ENCODE results near the gene FEV.
A peak's percentile ranks its signal among the peaks of the same experiment; 100 is the strongest.

FEV gene

DNA sequence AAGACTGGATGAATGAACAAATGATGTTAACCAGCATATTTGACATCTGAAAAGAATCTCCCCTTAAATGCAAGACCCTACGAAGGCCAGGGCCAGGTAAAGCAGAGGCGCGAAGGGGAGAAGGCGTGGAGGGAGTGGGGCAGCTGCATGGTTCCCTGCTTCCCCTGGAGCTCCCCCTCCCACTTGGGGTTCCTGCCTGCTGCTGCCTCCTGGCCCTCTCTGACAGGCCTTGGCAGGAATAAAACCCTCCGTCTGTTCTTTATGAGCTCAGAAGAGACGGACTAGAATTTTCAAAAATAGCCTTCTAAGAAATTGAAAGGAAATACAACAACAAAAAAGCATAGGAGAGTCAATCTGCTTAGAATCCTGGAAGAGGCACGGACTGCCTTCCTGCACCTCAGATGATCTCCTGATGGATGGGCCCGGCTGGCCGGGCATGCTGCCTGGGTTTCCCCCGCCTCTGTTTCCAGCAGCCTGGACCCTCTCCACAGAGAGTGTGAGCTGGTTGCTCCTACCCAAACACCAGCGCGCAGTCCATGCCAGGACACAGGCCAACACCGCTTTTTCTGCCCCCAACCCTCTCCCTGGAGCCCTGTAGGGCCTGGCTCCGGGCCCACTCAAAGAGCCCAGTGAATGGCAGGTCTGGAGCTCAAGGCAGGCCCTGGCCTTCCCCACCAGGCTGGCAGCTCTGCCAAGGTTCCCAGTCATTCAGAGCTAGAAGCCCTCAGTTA is 32.4 kb upstream of the FEV start:
- no peak for DNase-seq (ENCODE audit: low read depth)

- no peak for DNase-seq (ENCODE audit: low read depth)
Measured at GRCh38 chr2:219016721-219017120, 31.7 kb upstream of the FEV start.

GRCh38 chr2:219010873-219011272 is 25.9 kb upstream of the FEV start:
- no peak for DNase-seq (ENCODE audit: low read depth)

- DNase-seq (ENCODE audit: low read depth) = no peak
Measured at GRCh38 chr2:219010162-219010756, 25.3 kb upstream of the FEV start.

DNA sequence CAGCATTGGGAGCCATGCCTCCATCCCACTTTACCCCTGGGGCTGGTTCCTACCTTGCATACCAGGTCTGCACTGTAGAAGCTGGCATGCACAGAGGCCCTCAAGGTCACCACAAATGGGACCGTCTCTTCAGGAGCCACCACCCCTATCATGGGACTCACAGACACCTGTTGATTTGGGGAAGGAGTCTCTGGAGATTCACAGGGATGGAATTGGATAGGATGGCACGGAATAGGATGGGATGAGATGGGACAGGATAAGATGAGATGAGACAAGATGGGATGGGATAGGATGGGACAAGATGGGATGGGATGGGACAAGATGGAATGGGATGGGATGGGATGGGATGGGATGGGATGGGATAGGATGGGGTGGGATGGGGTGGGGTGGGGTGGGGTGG is 24.3 kb upstream of the FEV start:
- no peak for DNase-seq (ENCODE audit: low read depth)

- DNase-seq (ENCODE audit: low read depth) = no peak
Measured at GRCh38 chr2:219003979-219004378, 19.0 kb upstream of the FEV start.

GRCh38 chr2:219003267-219003634 is 18.3 kb upstream of the FEV start:
- DNase-seq (ENCODE audit: low read depth) = no peak

- DNase-seq (ENCODE audit: low read depth) = no peak
Measured at GRCh38 chr2:219002395-219003266, 17.6 kb upstream of the FEV start.

DNA sequence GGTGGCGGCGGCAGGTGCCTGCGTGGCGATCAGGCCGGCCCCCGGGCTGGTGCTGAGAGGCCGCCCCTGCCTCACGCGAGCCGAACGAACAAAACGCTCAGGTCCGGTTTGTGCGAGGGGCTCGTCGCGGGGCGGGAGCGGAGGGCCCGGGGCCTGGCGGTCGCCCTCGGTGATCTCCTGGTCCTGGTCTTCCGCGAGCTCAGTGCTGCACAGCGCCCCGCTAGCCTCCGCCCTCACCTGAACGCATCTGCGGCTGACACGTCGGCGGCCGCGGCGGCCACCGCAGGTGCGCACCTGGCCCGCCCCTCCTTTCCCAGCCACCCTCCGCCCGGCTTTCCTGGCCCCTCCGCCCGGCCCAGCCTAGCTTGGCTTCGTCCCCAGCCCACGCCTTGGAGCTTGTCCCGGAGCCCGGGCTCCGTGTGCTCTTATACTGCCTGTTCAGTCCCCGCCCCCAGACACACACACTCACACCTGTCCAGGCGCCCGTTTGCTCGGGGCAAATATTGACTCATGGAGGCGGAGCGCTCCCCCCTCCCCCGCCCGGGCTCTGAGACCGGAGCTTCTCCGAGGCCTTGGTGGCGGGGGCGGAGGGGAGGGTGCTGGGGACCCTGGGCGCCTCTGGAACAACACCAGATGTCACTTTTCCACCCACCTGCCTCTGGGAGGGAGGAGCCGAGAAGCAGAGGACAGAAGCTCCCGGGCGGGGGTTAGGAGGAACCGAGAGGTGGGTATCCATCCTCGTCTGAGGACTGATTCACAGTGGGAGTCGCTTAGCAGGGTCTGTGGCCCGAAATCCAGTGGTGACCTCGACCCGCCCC is 16.8 kb upstream of the FEV start:
- DNase-seq (ENCODE audit: low read depth) = peak; percentile 45

- DNase-seq (ENCODE audit: low read depth) = no peak
Measured at GRCh38 chr2:219001100-219001576, 16.2 kb upstream of the FEV start.

DNA sequence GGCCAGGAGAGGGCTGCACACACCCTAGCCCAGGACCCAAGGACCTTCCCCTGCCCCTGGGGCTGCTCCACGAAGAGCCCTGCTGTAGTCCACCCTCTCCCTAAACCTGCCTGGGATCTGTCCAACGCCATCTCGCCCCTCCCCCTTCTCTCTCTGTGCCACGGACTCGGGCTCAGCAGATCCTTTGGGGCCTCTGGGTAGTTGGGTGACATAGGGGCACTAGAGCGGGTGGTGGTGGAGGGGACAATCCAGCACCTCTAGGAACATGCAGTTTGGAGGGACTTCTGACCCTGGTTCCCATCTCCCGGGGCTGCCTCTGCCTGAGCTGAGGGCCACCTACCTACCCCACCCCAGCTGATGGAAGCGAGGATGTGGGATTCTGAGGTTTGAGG is 15.6 kb upstream of the FEV start:
- DNase-seq (ENCODE audit: low read depth) = no peak

DNA sequence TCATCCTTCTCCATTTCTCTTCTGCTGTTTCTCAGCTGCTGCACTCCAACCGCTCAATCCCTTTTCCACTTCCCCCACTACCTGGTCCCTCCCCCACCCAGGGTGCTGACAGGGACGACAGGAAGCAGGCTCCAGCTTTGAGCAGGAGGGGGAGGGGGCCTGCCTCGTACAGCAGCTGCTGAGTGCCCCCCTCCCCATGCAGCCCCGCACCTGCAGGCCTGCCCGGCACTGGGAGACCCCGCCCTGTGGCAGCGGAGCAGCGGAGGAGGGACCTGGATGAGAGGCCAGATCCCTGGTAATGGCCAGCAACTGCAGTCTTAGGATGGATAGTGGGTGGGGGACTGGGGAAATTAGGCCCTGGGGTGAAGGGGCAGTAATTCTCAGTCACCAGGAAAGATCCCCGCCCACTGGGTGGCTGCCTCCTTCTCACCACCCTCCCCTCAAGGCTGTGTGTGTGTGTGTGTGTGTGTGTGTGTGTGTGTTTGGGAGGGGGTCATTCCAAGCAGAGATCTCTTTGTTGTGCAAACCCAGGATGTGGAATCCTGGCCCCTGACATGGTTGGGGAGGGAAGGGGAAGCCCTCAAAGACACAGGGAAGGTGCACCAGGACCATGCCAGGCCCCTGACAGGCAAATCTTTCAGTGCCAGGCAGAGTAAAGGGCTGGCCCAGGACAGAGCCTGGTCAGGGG is 15.0 kb upstream of the FEV start:
- DNase-seq (ENCODE audit: low read depth) = no peak

GRCh38 chr2:218999021-218999880 is 14.3 kb upstream of the FEV start:
- no peak for DNase-seq (ENCODE audit: low read depth)

GRCh38 chr2:218998414-218999002 is 13.5 kb upstream of the FEV start:
- DNase-seq (ENCODE audit: low read depth) = no peak

- no peak for DNase-seq (ENCODE audit: low read depth)
Measured at GRCh38 chr2:218997731-218998130, 12.7 kb upstream of the FEV start.

DNA sequence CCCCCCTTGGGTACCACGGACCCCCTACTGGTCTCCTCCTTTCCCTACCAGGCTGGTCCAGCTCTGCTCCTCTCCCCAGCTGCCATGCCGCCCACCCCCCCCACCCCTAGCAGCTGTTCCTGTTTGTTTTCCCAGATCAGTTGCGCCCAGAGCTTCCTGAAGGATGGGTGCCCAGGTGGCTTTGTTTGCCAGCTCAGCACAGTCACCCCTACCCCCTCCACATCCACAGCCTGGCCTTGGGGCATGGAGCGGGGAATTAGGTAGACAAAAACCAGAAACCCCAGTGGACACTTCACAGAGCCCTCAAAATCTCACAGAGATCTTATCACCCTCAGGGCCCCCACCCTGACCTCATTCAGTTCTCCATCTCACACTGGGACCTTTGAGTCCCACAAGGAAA is 12.0 kb upstream of the FEV start:
- no peak for DNase-seq (ENCODE audit: low read depth)

- DNase-seq (ENCODE audit: low read depth) = peak; percentile 57
Measured at GRCh38 chr2:218995972-218996711, 11.2 kb upstream of the FEV start.

DNA sequence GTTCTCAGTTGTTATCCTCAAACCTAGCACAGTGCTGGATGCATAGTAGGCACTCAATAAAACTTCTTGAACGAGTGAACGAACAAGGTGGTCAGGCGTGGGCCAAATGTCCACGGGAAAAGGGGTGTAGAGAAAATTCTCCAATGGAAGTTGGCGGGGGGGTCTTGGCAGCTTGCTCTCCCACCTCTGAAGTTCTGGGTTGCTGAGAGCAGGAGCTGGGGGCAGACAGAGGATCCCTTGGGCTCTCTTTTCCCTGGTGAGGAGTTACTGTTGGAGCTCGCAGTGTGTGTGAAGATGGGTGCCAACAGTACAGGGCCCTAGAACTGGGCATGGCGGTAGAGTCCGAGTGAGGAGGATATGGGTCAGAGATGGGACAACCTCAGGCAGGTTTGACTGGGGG is 10.6 kb upstream of the FEV start:
- DNase-seq (ENCODE audit: low read depth) = no peak
